NCI-H2196 (cell line): Measurements from ENCODE around the gene KRTAP10-2.
"Not testable (repeated sequence)": the region's sequence is repeated elsewhere in the genome, so short reads cannot be mapped to it uniquely, and the experiment has no call there.

ENCODE experiments used
- DNase-seq: peaks from one replicate; lab custom pipeline; 2025; ENCODE audit not compliant: unreplicated experiment; lab: John Stamatoyannopoulos, UW

Gene KRTAP10-2

GRCh38 chr21:44551340-44551961, at the start of gene KRTAP10-2:
TSS of gene KRTAP10-2 (minus strand) at chr21:44551505. CDS start at chr21:44551458, 47 bp downstream.
- DNase-seq: no peak

GRCh38 chr21:44601091-44601490, 49.8 kb upstream of the KRTAP10-2 start:
- not testable (repeated sequence) for DNase-seq

- not testable (repeated sequence) for DNase-seq
Observed at GRCh38 chr21:44600118-44600978, 49.0 kb upstream of the KRTAP10-2 start, which contains the start of gene KRTAP10-7. TSS of gene KRTAP10-7 (plus strand) at chr21:44600597. CDS start at chr21:44600622, 25 bp downstream.

- DNase-seq: no peak
Observed at GRCh38 chr21:44599264-44600029, 48.1 kb upstream of the KRTAP10-2 start.

- DNase-seq: no peak
Observed at GRCh38 chr21:44598061-44598460, 46.8 kb upstream of the KRTAP10-2 start.

- DNase-seq: no peak
Observed at GRCh38 chr21:44596068-44596725, 44.9 kb upstream of the KRTAP10-2 start.

- no peak for DNase-seq
Observed at GRCh38 chr21:44595524-44595923, 44.2 kb upstream of the KRTAP10-2 start.

- DNase-seq: no peak
Observed at GRCh38 chr21:44594406-44594916, 43.2 kb upstream of the KRTAP10-2 start.

GRCh38 chr21:44593598-44594405, 42.5 kb upstream of the KRTAP10-2 start:
- DNase-seq: no peak

GRCh38 chr21:44592446-44593311, 41.4 kb upstream of the KRTAP10-2 start, which contains the start of gene KRTAP10-6:
TSS of gene KRTAP10-6 (minus strand) at chr21:44592505. CDS start at chr21:44592484, 21 bp downstream.
- DNase-seq: no peak

GRCh38 chr21:44591801-44592130, 40.5 kb upstream of the KRTAP10-2 start:
- not testable (repeated sequence) for DNase-seq

- not testable (repeated sequence) for DNase-seq
Observed at GRCh38 chr21:44590897-44591800, 39.8 kb upstream of the KRTAP10-2 start.

GRCh38 chr21:44590311-44590721, 39.0 kb upstream of the KRTAP10-2 start:
- DNase-seq: no peak

GRCh38 chr21:44589586-44590305, 38.4 kb upstream of the KRTAP10-2 start:
- DNase-seq: no peak

GRCh38 chr21:44589094-44589493, 37.8 kb upstream of the KRTAP10-2 start:
- DNase-seq: no peak

- DNase-seq: no peak
Observed at GRCh38 chr21:44585892-44586291, 34.6 kb upstream of the KRTAP10-2 start.

GRCh38 chr21:44583800-44584147, 32.5 kb upstream of the KRTAP10-2 start:
- DNase-seq: no peak
